Medulla oblongata (tissue), 1 donor: Measurements from ENCODE around the gene CCDC82.

Experiments used
- DNase-seq: peaks from one replicate; pipeline ENCODE4 v3.0.0-alpha.2; 2015; ENCODE audit errors: extremely low spot score

CCDC82 gene

GRCh38 chr11:96361778-96362177 lies 27.9 kb downstream of the CCDC82 start:
- no peak for DNase-seq

- no peak for DNase-seq
Measured at GRCh38 chr11:96358321-96358720, 31.4 kb downstream of the CCDC82 start.

- DNase-seq: no peak
Measured at GRCh38 chr11:96357794-96358193, 31.9 kb downstream of the CCDC82 start.

- DNase-seq: no peak
Measured at GRCh38 chr11:96356848-96357247, 32.9 kb downstream of the CCDC82 start.

GRCh38 chr11:96342961-96343711 lies 46.6 kb downstream of the CCDC82 start, which contains the start of gene MAML2:
Gene MAML2, minus strand, starts transcription at chr11:96343195. Its CDS starts 1,300 bp downstream, at chr11:96341895.
- DNase-seq: peak; percentile 98

GRCh38 chr11:96342014-96342960 lies 47.4 kb downstream of the CCDC82 start:
- DNase-seq: no peak

- peak; percentile 78 for DNase-seq
Measured at GRCh38 chr11:96341211-96342013, 48.3 kb downstream of the CCDC82 start.

GRCh38 chr11:96340555-96340885 lies 49.2 kb downstream of the CCDC82 start:
- peak; percentile 50 for DNase-seq

GRCh38 chr11:96339706-96340554 lies 49.8 kb downstream of the CCDC82 start:
- peak; percentile 42 for DNase-seq

- DNase-seq: peak; percentile 95
Measured at GRCh38 chr11:96338910-96339705, 50.6 kb downstream of the CCDC82 start.

GRCh38 chr11:96337541-96338431 lies 51.9 kb downstream of the CCDC82 start:
- DNase-seq: peak; percentile 69

- DNase-seq: no peak
Measured at GRCh38 chr11:96335388-96335787, 54.3 kb downstream of the CCDC82 start.

GRCh38 chr11:96334219-96334618 lies 55.5 kb downstream of the CCDC82 start:
- DNase-seq: no peak

- DNase-seq: no peak
Measured at GRCh38 chr11:96333191-96333719, 56.5 kb downstream of the CCDC82 start.

GRCh38 chr11:96332126-96332771 lies 57.5 kb downstream of the CCDC82 start:
- DNase-seq: no peak

- DNase-seq: no peak
Measured at GRCh38 chr11:96331699-96332116, 58.0 kb downstream of the CCDC82 start.

GRCh38 chr11:96330511-96330859 lies 59.2 kb downstream of the CCDC82 start:
- no peak for DNase-seq

- no peak for DNase-seq
Measured at GRCh38 chr11:96329855-96330510, 59.7 kb downstream of the CCDC82 start.
